Measurements from ENCODE around the gene SUGP2. TPM values are rescaled to one million over a fixed set of nuclear protein-coding genes. Genes with fewer than 3 reads are reported as not detected.

The SUGP2 gene
- polyA plus RNA-seq, 1 donor from 2014 or later: 204 TPM

- TF ChIP-seq EP300 (conservative IDR thresholded peaks at IDR 0.05; ENCODE audit: poor library complexity, severe bottlenecking): no peak
- TF ChIP-seq TAF1 (IDR thresholded peaks at IDR 0.05; ENCODE audit: low read depth): no peak
- no peak for TF ChIP-seq POLR2AphosphoS5 (IDR thresholded peaks at IDR 0.05)
Observed at GRCh38 chr19:18980432-18981020, 52.8 kb downstream of the SUGP2 start (continued).

GRCh38 chr19:18978616-18979015 is 54.7 kb downstream of the SUGP2 start:
- no peak overlapping the region for H3K9ac ChIP-seq (ENCODE audit: low read length)
- H2AFZ ChIP-seq (ENCODE audit: low read depth, low read length): no peak overlapping the region
- no peaks in the 10 kb centered on the region for H4K20me1 ChIP-seq (ENCODE audit: insufficient read depth)
- H3K36me3 ChIP-seq (ENCODE audit: insufficient read depth, low read length): no peaks in the 10 kb centered on the region
- no peaks in the 10 kb centered on the region for H3K27me3 ChIP-seq (ENCODE audit: insufficient read depth, low read depth, low read length)
- no peak for TF ChIP-seq CTCF (IDR thresholded peaks at IDR 0.05; ENCODE audit: poor library complexity, severe bottlenecking)
- no peak for TF ChIP-seq EZH2 (IDR thresholded peaks at IDR 0.05; ENCODE audit: borderline replicate concordance, insufficient read depth, low read length, poor library complexity, severe bottlenecking)
- TF ChIP-seq POLR2AphosphoS5 (IDR thresholded peaks at IDR 0.05): no peak
- TF ChIP-seq MXI1 (conservative IDR thresholded peaks at IDR 0.05; ENCODE audit: poor library complexity, severe bottlenecking): no peak
- no peak for TF ChIP-seq RAD21 (conservative IDR thresholded peaks at IDR 0.05)
- no peak for TF ChIP-seq SMC3 (conservative IDR thresholded peaks at IDR 0.05; ENCODE audit: poor library complexity)
- no peak for TF ChIP-seq EP300 (conservative IDR thresholded peaks at IDR 0.05; ENCODE audit: poor library complexity, severe bottlenecking)
- no peak for TF ChIP-seq TAF1 (IDR thresholded peaks at IDR 0.05; ENCODE audit: low read depth)
- TF ChIP-seq REST (IDR thresholded peaks at IDR 0.05; ENCODE audit: borderline replicate concordance): no peak
- no peak overlapping the region for H3K4me2 ChIP-seq (ENCODE audit: low read length)
- no peaks in the 10 kb centered on the region for H3F3A ChIP-seq (ENCODE audit: insufficient read depth, low read length, poor library complexity, severe bottlenecking)
- no peak overlapping the region for H3K4me3 ChIP-seq (ENCODE audit: low read length)
- H3K9me2 ChIP-seq (ENCODE audit: insufficient read depth, low read length): no peaks in the 10 kb centered on the region
- no peaks in the 10 kb centered on the region for H3K79me2 ChIP-seq (replicated peaks; ENCODE audit: insufficient read depth, low read length)
- no peak overlapping the region for H3K27ac ChIP-seq (ENCODE audit: low read length)
- no peaks in the 10 kb centered on the region for H3K9me3 ChIP-seq (ENCODE audit: low read length)

GRCh38 chr19:18975869-18976268 is 57.4 kb downstream of the SUGP2 start:
- Histone ChIP-seq H3K9me2 (ENCODE audit: insufficient read depth, low read length) (no peaks in the 10 kb centered on the region), H3K27ac (ENCODE audit: low read length) (no peak overlapping the region), H3K36me3 (ENCODE audit: insufficient read depth, low read length) (no peaks in the 10 kb centered on the region), H3K9me3 (ENCODE audit: low read length) (no peaks in the 10 kb centered on the region), H3K4me2 (ENCODE audit: low read length) (no peak overlapping the region), H3K79me2 (replicated peaks; ENCODE audit: insufficient read depth, low read length) (no peaks in the 10 kb centered on the region), H3F3A (ENCODE audit: insufficient read depth, low read length, poor library complexity, severe bottlenecking) (no peaks in the 10 kb centered on the region), H3K27me3 (ENCODE audit: insufficient read depth, low read depth, low read length) (no peaks in the 10 kb centered on the region), H3K9ac (ENCODE audit: low read length) (no peak overlapping the region), H2AFZ (ENCODE audit: low read depth, low read length) (no peak overlapping the region), H3K4me3 (ENCODE audit: low read length) (no peak overlapping the region), H4K20me1 (ENCODE audit: insufficient read depth) (no peaks in the 10 kb centered on the region)
- TF ChIP-seq MXI1 (conservative IDR thresholded peaks at IDR 0.05; ENCODE audit: poor library complexity, severe bottlenecking) (no peak), SMC3 (conservative IDR thresholded peaks at IDR 0.05; ENCODE audit: poor library complexity) (no peak), POLR2AphosphoS5 (IDR thresholded peaks at IDR 0.05) (no peak), TAF1 (IDR thresholded peaks at IDR 0.05; ENCODE audit: low read depth) (no peak), REST (IDR thresholded peaks at IDR 0.05; ENCODE audit: borderline replicate concordance) (no peak), RAD21 (conservative IDR thresholded peaks at IDR 0.05) (no peak), CTCF (IDR thresholded peaks at IDR 0.05; ENCODE audit: poor library complexity, severe bottlenecking) (no peak), EP300 (conservative IDR thresholded peaks at IDR 0.05; ENCODE audit: poor library complexity, severe bottlenecking) (no peak), EZH2 (IDR thresholded peaks at IDR 0.05; ENCODE audit: borderline replicate concordance, insufficient read depth, low read length, poor library complexity, severe bottlenecking) (no peak)

Measured in neural cell (in vitro differentiated cells).